PC-9 (cell line): ENCODE measurements around the gene GPR15LG.

Experiments used
- EZH2 ChIP-seq: fragments of 200-600 bp; sonication (generic); IDR thresholded peaks from 2 replicates; pipeline ENCODE4 v1.8.0; 2017; ENCODE audit warnings: antibody characterized with exemption, low read depth
- TF ChIP-seq, protein P1 (sequence below): fragments of 200-600 bp; sonication (generic); conservative IDR thresholded peaks from 2 replicates; pipeline ENCODE4 v1.6.1; 2017; ENCODE audit warnings: mixed run types, antibody characterized with exemption, mild to moderate bottlenecking, moderate library complexity

GRCh38 chr10:84158061-84158460 is 15.5 kb upstream of the GPR15LG start:
- TF ChIP-seq EZH2: no peak
- TF ChIP-seq, protein P1, sequence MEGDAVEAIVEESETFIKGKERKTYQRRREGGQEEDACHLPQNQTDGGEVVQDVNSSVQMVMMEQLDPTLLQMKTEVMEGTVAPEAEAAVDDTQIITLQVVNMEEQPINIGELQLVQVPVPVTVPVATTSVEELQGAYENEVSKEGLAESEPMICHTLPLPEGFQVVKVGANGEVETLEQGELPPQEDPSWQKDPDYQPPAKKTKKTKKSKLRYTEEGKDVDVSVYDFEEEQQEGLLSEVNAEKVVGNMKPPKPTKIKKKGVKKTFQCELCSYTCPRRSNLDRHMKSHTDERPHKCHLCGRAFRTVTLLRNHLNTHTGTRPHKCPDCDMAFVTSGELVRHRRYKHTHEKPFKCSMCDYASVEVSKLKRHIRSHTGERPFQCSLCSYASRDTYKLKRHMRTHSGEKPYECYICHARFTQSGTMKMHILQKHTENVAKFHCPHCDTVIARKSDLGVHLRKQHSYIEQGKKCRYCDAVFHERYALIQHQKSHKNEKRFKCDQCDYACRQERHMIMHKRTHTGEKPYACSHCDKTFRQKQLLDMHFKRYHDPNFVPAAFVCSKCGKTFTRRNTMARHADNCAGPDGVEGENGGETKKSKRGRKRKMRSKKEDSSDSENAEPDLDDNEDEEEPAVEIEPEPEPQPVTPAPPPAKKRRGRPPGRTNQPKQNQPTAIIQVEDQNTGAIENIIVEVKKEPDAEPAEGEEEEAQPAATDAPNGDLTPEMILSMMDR: no peak
